Measurements from ENCODE around the gene CFAP47. TPM values are rescaled to one million over a fixed set of nuclear protein-coding genes. Genes with fewer than 3 reads are reported as not detected.

The CFAP47 gene
- total RNA-seq, 1 donor from 2014 or later: 0.96 TPM

DNA sequence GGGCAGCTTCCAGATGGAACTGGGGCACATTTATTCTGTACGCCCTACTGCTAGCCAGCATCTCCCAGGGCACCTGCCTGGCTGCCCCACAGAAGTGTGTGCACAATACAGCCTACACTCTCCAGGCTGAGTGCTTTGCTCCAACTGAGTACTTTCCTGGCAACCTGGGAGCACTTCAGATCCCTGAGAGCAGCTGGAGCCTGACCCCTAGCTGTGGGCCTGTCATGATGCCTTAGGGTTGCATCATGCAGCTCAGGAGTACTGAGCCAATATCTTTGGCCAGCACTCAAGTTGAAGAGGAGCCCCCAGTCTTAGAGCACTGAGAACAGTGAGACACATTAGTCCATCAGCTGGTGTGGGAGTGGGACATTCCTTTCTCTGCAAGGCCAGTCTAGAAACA, 321.9 kb downstream of the CFAP47 start:
- DNase-seq (ENCODE audit: low spot score): no peak

DNA sequence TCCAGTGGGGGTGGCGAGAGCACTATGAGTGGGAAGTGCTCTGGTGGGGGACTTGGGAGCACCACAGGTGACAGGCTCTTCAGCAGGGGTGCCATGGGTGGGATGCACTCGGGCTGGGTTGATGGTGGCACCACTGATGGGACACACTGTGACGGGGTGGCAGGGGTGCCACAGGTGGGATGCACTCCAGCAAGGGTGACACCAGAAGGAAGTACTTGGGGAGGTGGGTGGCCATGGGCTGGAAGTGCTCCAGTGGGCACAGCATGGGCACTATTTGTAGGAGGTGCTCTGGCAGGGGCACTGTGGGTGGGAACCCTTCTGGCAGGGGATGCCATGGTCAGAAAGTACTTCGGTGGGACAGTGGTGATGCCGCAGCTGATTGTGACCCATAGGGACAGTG, 346.6 kb downstream of the CFAP47 start:
- DNase-seq (ENCODE audit: low spot score): no peak

DNA sequence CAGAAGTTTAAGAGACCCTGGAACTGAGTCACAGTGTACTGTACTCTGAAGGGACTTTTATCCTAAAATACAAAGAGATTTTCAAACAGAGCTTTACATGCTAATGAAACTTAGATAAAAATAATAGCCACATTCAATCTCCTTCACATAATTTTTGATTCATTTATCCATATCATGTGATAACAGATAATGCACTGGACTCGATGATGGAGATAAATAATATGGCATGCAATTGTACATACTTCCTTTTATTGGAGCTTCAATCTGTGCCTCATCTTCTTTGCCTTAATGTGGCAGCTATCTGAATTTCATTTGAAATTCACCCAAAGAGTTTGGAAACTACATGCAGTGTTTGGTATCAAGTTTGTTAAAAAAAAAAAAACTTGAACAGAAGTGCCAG, 390.6 kb downstream of the CFAP47 start:
- DNase-seq (ENCODE audit: low spot score): no peak

DNA sequence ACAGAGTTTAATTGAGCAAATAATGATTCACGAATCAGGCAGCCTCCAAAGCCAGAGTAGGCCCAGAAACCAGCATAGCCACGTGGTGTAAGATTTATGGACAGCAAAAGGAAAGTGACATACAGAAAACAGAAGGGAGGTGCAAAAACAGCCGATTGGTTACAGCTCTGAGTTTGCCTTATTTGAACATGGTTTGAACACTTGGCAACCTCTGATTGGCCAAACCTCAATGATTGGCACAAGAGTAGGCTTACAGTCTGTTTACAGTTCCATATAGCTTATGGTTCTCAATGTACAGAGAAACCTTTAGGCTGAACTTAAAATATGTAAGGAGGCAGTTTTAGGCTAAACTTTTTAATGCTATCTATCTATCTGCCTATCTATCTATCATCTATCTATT, 394.8 kb downstream of the CFAP47 start:
- DNase-seq (ENCODE audit: low spot score): no peak

DNA sequence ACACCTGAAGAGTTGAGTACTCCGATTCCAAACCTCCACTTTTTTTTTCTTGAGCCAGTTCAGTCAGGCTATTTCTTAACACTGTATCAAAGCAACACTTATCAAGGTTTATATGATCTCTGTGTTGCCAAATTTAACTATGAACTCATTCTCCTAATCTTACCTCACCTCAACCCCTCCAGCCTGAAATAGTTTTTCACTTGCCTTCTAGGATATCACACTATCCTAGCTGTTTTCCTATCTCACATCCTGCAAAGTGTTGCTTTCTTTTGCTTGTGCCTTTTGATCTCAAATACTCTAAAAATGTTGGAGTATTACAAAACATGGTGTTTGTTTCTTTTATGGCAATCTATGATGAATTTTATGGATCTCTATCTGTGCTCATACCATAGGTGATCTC, 415.0 kb downstream of the CFAP47 start:
- DNase-seq (ENCODE audit: low spot score): no peak

DNA sequence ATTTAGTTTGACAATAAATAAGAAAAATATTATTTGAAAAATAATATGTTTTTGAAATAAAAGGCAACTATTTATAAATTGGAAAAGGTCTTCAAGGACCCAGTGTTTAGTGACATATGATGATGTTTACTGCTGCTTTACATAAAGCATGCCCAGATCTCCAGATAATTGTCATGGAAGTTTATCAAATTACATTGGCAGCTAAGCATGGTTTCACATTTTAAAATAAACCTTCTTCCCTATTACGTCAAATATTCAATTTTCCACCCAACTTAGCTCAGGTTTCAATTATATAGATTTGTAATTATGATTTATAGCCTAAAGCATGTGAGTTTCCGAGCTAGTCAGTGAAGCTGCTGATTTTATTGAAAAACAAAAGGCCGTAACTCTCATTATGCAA, 417.2 kb downstream of the CFAP47 start:
- DNase-seq (ENCODE audit: low spot score): no peak

DNA sequence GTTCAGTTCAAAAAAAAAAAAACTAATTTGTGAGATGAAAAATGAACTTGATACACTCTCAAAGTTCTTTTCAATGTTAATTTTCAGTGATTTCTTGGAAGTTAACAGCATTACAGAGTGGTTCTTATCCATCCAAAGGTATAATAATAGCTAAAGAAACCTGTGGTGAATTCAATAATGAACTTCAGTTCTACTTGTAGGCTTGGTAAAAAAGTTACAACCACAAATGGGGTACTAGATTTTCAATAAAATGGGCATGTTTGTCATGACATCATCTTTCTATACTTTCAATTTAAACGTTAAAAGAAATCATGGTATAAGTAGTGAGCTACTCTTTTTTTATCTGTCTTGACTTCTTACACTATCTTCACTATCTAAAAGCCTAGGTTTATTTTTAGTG, 424.8 kb downstream of the CFAP47 start:
- no peak for DNase-seq (ENCODE audit: low spot score)

DNA sequence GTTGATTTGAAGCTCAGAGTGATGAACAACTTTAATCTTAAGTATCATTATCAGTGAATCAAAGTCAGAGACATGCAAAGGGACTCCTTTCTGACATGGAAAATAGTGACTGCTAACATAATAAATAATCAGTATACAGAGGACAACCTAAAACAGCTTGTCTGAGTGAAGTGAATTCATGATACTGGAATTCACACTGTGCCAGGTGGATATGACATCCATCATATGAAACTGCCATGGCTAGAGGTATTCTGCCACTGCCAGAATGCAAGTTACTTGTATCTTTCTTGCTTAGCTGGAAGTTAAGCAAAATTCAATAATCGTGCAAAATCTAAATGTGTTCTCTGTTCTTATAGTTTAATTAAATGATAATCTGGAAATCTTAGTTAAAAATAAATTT, 429.0 kb downstream of the CFAP47 start:
- no peak for DNase-seq (ENCODE audit: low spot score)

DNA sequence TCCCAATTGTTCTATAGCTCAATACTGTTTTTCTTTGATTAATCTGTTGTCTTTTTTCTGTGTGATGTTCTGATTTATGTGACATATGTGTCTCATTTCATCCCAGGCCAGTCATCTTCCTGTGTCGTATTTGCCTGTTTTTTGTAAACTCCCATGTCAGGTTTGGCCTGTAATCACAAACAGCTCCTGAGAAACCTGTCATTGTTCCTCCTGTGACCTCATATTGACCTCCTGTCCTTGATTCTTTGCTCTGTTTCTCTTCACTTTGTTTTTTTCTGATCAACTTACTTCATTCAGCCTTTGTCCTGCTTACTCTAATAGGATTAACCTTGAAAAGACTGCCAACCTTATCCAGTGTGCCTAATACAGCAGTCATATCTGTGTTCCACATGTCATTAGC, 438.3 kb downstream of the CFAP47 start:
- no peak for DNase-seq (ENCODE audit: low spot score)

DNA sequence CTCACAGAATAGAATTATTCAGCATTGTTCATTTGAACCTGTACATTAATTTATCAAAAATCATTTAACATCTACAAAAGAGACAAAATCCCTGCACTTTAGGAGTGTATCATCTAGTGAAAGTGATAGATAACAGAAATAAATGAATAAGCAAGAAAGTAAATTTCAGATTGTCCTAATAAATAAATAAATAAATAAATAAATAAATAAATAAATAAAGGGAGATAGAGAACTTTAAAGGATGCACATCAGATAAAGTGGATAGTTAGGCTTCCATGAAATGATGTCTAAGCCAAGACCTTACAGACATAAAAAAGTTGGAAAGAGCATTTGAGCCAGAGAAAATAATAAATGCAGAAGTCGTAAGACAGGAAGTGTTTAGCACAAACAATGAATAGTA, 444.7 kb downstream of the CFAP47 start:
- DNase-seq (ENCODE audit: low spot score): no peak

DNA sequence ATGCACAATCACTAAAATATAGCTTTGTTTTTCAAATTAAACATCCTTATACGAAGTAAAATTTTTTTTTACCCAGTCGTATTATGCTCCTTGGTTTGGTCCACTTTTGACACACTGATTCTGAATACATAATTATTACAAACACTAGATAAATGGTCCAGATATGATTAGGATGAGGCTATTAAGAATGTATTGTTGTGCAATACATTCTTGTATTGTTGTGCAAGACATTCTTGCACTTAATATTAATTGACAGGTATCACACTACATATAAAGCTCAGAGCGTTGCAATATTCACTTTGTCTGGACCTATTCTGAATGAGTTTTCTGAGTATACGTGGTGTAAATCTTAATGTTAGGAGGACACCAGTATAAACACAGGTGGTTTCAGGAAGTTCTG, 464.0 kb downstream of the CFAP47 start:
- DNase-seq (ENCODE audit: low spot score): no peak

DNA sequence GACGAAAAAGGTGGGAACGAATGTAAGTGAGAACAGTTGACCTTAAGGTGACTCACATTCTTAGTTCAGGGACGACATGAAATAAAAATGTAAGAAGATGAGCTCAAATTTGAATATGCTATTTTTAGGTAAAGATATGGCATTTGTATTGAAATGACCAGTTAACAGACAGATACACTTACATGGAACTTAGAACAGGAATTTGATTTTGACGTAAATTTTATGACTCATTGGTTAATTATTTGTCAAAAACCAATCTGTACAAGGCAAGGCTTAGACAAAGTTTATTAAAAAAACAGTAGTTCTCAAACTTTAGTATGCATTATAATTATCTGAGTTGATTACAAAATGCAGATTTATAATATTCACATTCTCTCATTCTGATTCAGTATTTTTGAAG, 469.4 kb downstream of the CFAP47 start:
- DNase-seq (ENCODE audit: low spot score): no peak

DNA sequence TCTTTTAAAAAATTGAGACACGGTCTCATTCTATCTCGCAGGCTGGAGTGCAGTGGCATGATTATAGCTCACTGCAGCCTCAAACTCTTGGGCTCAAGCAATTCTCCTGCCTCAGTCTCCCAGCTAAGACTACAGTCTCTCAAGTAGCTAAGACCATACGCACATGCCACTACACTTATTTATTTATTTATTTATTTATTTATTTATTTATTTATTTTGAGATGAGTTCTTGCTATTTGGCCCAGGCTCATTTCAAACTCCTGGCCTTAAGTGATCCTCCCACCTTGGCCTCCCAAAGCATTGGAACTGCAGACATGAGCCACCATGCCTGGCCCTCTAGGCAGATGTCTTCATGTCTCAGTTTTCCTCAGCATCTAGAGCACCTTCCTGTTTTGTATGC, 482.2 kb downstream of the CFAP47 start:
- no peak for DNase-seq (ENCODE audit: low spot score)

DNA sequence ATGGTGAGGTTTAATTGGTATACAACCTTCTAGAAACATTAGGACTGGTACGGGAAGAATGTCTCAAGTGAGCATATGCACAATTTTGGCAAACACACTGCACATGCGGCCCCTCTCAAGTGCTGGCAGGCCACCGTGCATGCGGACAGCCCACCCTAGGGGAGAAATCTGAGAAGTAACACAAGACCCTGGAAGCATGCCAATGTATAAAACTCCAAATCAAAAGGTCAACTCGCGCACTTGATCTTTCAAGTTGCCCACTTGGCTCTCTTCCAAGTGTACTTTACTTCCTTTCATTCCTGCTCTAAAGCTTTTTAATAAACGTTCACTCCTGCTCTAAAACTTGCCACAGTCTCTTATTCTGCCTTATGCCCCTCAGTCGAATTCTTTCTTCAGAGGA, 488.3 kb downstream of the CFAP47 start:
- DNase-seq (ENCODE audit: low spot score): no peak

DNA sequence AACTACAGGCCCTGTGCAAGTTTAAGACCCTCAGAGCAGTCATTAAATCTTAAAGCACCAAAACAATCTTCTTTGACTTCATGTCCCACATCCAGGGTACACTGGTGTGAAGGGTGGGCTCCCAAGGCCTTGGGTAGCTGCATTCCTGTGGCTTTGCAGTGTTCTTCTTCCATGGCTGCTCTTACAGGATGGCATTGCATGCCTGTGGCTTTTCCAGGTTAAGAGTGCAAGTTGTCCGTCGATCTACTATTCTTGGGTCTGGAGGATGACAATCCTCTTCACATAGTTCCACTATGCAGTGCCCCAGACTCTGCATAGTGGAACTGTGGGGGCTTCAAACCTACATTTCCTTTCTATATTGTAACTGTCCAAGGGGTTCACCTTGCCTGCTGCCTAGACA, 494.5 kb downstream of the CFAP47 start:
- no peak for DNase-seq (ENCODE audit: low spot score)

DNA sequence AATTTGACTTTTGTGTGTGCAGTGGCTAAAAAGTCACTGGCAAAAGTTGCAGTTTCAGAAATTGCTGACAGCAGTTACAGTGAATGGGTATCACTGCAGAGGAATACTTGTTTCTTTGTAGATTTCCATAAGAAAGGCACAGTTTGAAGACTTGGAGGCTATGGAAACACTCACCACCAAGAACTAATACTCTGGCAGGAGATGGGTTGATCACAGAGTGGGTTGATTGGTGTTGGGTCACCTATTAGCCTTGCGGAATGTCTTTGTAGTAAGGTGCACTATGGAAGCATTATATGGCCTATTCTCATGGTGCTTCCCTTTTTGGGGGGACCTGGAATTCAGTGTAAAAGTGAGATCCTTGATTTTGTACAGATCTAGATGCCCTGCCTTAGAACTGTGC, 502.8 kb downstream of the CFAP47 start:
- DNase-seq (ENCODE audit: low spot score): no peak

DNA sequence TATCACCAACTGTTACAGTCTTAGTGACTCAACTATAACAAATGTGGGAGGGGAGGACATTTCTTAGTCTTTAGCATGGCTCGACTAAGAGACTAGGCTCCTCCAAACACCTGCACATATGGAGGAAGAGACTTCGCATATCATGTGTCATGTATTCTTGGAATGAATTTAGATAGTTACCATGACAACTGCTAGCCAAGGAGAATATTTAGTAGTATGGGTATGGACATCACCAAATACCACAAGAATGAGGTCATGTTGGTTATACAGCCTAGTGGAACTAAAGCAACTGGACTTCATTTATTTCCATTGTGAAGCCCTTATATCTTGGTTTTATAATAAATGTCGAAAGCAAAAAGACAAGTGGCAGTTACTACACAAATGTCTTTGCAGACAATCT, 512.3 kb downstream of the CFAP47 start:
- DNase-seq (ENCODE audit: low spot score): peak; percentile 10

DNA sequence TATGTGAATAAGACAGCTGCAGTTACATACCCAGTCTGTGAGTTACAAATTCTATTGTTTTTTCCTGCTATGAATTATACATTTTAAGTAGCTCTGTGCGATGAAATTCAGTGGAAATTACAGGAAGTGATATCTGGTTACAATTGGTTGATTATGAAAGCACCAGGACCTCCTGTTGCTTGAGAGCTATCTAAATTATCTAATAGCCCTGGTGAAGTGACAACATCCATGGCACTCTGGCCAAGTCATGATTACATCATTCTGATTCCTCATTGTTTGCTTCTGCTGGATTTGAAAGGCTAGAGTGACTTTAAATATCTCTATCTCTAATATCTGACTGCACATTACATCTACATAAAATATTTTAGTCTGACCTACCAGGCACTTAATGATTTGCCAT, 515.0 kb downstream of the CFAP47 start:
- DNase-seq (ENCODE audit: low spot score): no peak

Other genes starting within 250 kb of the CFAP47 start
- not detected for gene MAGEB16, start 121.4 kb upstream of the CFAP47 start, total RNA-seq (ENCODE audit: insufficient read depth, low replicate concordance)

Measured in umbilical cord (tissue), 2 donors.